Cardiac fibroblast (primary cell): ENCODE measurements around the gene JDP2.

Source experiments
- DNase-seq, 2 donors: peaks; one replicate each; pipeline versions ENCODE4 v3.0.0 to v3.0.0-alpha.2; 2010; ENCODE audit warnings: low read depth in 2 of 2
- H3K4me3 ChIP-seq, 2 donors: replicated peaks in 1 of 2; 1 replicate in 1 of 2; 2 replicates in 1 of 2; pipeline ENCODE4 v1.5.1; 2011; ENCODE audit warnings: low read depth in 2 of 2, low read length in 2 of 2, mild to moderate bottlenecking in 2 of 2, moderate library complexity in 1 of 2
- TF ChIP-seq, protein P1 (sequence below): IDR thresholded peaks from one replicate; pipeline ENCODE4 v1.5.1; 2011; ENCODE audit warnings: low read depth, mild to moderate bottlenecking, low read length, inconsistent platforms

The JDP2 gene

DNA sequence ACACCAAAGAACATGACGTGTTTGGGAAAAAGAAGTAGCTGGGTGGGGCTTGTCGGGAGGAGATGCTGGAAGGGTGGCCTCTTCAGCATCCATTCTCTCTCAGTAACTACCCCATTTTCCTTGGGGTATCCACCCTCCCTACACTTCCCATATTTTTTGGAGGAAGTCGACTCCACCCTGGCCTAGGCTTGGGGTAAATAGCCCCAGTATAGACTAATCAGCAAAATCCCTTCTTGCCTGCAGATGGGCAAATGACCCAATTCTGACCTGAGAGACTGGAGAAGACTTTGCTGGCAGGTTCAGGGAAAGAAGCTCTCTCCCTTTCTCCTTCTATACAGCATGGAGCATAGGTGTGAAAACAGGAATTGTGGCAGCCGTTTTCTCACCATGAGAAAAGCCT, 28.5 kb upstream of the JDP2 start:
- H3K4me3 ChIP-seq, result no peak overlapping the region
- DNase-seq, result no peak
- TF ChIP-seq, protein P1, sequence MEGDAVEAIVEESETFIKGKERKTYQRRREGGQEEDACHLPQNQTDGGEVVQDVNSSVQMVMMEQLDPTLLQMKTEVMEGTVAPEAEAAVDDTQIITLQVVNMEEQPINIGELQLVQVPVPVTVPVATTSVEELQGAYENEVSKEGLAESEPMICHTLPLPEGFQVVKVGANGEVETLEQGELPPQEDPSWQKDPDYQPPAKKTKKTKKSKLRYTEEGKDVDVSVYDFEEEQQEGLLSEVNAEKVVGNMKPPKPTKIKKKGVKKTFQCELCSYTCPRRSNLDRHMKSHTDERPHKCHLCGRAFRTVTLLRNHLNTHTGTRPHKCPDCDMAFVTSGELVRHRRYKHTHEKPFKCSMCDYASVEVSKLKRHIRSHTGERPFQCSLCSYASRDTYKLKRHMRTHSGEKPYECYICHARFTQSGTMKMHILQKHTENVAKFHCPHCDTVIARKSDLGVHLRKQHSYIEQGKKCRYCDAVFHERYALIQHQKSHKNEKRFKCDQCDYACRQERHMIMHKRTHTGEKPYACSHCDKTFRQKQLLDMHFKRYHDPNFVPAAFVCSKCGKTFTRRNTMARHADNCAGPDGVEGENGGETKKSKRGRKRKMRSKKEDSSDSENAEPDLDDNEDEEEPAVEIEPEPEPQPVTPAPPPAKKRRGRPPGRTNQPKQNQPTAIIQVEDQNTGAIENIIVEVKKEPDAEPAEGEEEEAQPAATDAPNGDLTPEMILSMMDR, result no peak

- peak; percentile 62 to 83 for DNase-seq
- H3K4me3 ChIP-seq, result no peak overlapping the region
- TF ChIP-seq, protein P1, result no peak
Observed at GRCh38 chr14:75399843-75400775, 27.7 kb upstream of the JDP2 start.

GRCh38 chr14:75401361-75401760, 26.5 kb upstream of the JDP2 start:
- TF ChIP-seq, protein P1, result no peak
- DNase-seq, result peak; percentile 55 to 80

DNA sequence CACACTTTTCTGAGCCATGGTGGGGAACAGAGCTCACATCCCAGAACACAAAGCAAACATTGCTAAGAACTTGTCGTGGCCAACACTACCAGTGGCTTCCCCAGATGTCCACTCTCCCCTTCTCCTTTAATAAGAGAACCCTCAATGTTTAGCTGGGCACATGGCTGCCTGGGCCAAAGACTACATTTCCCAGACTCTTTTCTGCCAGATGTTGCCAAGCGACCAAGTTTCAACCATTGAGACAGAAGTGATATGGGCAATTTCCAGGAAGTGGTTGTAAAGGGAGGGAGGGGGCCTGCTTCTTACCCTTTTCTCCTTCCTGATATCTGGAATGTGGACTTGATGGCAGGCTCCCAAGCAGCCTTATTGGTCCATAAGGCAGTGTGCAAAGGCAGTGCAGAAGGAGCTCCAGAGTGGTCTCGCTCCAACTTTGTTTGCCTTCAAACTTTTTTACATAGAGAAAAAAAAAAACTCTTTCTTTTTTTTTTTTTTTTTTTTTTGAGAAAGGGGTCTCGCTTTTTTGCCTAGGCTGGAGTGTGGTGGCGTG, 24.9 kb upstream of the JDP2 start:
- TF ChIP-seq, protein P1, result no peak
- peak in 1 of 2 donors; percentile 21 for DNase-seq
- no peak overlapping the region for H3K4me3 ChIP-seq

More at GRCh38 chr14:75401361-75401760, 26.5 kb upstream of the JDP2 start:
- no peak overlapping the region for H3K4me3 ChIP-seq

DNA sequence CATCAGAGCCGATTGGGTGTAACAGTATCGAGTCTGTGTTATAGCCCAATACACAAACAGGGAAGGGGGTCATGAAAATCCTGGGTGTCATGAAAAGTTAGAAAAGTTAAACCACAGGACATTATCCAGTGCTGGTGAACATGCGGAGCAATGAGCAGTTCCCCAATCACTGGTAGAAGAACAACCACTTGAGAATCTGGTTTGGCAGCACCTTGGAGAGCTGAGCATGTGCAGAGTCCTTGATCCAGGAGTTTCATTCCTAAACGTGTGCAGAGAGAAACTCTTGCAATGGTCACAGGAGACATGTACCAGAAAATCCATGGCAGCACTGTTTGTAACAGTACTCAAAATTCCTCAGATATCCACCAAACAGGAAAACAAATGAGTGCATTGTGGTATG, 23.0 kb upstream of the JDP2 start:
- TF ChIP-seq, protein P1, result no peak
- no peak overlapping the region for H3K4me3 ChIP-seq
- no peak for DNase-seq

- H3K4me3 ChIP-seq, result no peak overlapping the region
- no peak for DNase-seq
- TF ChIP-seq, protein P1, result no peak
Observed at GRCh38 chr14:75406102-75406501, 21.7 kb upstream of the JDP2 start.
